ENCODE measurements around the gene ZNF45. TPM values are rescaled to one million over a fixed set of nuclear protein-coding genes. Genes with fewer than 3 reads are reported as not detected.

Gene ZNF45
- total and polyA plus RNA-seq, 2 of the 13 experiments (the other 11 are each of a cell fraction or from before 2014, with no cell fraction given), result 2.4 to 11.3 TPM

DNA sequence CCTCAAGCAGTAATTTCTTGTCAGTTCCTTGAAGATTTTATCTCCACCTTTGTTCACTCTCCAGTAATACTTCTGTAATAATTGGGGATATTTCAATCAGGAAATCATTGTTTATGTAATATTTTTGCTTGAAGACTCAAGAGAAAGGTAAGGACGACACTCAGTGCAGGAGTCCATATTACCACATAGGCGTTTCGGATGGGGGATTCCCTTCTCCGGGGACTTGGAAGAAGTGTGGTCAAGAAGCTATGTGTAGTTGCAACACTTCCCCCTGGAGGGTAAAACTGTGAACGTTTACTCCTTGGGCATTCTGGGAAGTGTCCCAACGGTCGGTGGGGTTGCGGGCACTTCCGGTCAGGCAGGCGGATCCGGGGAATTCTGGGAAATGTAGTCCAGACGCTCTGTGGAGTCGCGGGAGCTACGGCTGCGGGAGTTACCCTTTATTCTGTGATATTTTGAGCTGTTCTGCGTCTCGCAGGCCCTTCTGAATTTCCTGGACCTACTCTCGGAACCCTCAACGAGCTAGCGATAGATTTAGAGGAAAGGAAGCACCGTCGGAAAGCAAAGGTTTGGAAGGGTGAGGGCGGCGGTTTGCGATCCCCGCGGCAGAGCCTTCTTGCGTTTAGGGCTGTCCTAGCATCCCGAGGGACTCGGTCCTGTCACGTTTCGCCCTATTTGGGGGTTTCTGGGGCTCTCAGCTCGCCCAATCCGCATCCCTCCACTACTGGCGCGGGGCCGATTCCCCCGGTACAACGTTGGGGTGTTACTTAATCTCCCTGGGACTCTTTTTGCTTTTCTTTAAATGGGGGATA lies 16.0 kb upstream of the ZNF45 start, which contains the start of gene ZNF221 (continued):
- TF ChIP-seq, protein P1, sequence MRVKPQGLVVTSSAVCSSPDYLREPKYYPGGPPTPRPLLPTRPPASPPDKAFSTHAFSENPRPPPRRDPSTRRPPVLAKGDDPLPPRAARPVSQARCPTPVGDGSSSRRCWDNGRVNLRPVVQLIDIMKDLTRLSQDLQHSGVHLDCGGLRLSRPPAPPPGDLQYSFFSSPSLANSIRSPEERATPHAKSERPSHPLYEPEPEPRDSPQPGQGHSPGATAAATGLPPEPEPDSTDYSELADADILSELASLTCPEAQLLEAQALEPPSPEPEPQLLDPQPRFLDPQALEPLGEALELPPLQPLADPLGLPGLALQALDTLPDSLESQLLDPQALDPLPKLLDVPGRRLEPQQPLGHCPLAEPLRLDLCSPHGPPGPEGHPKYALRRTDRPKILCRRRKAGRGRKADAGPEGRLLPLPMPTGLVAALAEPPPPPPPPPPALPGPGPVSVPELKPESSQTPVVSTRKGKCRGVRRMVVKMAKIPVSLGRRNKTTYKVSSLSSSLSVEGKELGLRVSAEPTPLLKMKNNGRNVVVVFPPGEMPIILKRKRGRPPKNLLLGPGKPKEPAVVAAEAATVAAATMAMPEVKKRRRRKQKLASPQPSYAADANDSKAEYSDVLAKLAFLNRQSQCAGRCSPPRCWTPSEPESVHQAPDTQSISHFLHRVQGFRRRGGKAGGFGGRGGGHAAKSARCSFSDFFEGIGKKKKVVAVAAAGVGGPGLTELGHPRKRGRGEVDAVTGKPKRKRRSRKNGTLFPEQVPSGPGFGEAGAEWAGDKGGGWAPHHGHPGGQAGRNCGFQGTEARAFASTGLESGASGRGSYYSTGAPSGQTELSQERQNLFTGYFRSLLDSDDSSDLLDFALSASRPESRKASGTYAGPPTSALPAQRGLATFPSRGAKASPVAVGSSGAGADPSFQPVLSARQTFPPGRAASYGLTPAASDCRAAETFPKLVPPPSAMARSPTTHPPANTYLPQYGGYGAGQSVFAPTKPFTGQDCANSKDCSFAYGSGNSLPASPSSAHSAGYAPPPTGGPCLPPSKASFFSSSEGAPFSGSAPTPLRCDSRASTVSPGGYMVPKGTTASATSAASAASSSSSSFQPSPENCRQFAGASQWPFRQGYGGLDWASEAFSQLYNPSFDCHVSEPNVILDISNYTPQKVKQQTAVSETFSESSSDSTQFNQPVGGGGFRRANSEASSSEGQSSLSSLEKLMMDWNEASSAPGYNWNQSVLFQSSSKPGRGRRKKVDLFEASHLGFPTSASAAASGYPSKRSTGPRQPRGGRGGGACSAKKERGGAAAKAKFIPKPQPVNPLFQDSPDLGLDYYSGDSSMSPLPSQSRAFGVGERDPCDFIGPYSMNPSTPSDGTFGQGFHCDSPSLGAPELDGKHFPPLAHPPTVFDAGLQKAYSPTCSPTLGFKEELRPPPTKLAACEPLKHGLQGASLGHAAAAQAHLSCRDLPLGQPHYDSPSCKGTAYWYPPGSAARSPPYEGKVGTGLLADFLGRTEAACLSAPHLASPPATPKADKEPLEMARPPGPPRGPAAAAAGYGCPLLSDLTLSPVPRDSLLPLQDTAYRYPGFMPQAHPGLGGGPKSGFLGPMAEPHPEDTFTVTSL (CRISPR knock-in tag; IDR thresholded peaks at IDR 0.05; ENCODE audit: borderline replicate concordance), result peak; percentile 10; the same call in 1 of the 2 replicates
- TF ChIP-seq HNRNPK (IDR thresholded peaks at IDR 0.05; ENCODE audit: low read depth, low read length, poor library complexity, severe bottlenecking), result no peak
- no peak for TF ChIP-seq NR3C1 (CRISPR knock-in tag; IDR thresholded peaks at IDR 0.05)
- no peak for TF ChIP-seq PCBP2 (optimal IDR thresholded peaks at IDR 0.05; ENCODE audit: low read depth, low read length, poor library complexity, severe bottlenecking)
- TF ChIP-seq HDAC6 (IDR thresholded peaks at IDR 0.05; ENCODE audit: low read depth, low read length), result no peak
- TF ChIP-seq, protein P2, sequence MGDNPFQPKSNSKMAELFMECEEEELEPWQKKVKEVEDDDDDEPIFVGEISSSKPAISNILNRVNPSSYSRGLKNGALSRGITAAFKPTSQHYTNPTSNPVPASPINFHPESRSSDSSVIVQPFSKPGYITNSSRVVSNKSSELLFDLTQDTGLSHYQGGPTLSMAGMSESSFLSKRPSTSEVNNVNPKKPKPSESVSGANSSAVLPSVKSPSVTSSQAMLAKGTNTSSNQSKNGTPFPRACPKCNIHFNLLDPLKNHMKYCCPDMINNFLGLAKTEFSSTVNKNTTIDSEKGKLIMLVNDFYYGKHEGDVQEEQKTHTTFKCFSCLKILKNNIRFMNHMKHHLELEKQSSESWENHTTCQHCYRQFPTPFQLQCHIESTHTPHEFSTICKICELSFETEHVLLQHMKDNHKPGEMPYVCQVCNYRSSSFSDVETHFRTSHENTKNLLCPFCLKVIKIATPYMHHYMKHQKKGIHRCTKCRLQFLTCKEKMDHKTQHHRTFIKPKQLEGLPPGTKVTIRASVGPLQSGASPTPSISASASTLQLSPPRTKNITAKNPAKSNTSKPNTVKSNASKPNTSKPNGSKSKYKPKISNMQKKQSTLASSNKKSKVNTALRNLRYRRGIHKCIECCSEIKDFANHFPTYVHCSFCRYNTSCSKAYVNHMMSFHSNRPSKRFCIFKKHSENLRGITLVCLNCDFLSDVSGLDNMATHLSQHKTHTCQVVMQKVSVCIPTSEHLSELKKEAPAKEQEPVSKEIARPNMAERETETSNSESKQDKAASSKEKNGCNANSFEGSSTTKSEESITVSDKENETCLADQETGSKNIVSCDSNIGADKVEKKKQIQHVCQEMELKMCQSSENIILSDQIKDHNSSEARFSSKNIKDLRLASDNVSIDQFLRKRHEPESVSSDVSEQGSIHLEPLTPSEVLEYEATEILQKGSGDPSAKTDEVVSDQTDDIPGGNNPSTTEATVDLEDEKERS (CRISPR knock-in tag; IDR thresholded peaks at IDR 0.05), result 0 out of 2 replicates have a peak, but pooled peaks have one; percentile 44
- peak; percentile 10; the same call in 1 of the 2 replicates for TF ChIP-seq NFYC (CRISPR knock-in tag; IDR thresholded peaks at IDR 0.05)
- TF ChIP-seq PTBP1 (IDR thresholded peaks at IDR 0.05; ENCODE audit: low read depth, low read length, poor library complexity, severe bottlenecking), result no peak
- TF ChIP-seq HNF4G (IDR thresholded peaks at IDR 0.05; ENCODE audit: borderline replicate concordance, low read depth, low read length), result no peak
- TF ChIP-seq HNF4G (CRISPR knock-in tag; IDR thresholded peaks at IDR 0.05; ENCODE audit: borderline replicate concordance, low read depth), result no peak
- no peak for TF ChIP-seq SMARCC2 (IDR thresholded peaks at IDR 0.05)
- TF ChIP-seq MAFF (IDR thresholded peaks at IDR 0.05; ENCODE audit: low read depth, low read length), result no peak
- TF ChIP-seq NR2C2 (CRISPR knock-in tag; IDR thresholded peaks at IDR 0.05; ENCODE audit: borderline replicate concordance), result peak; percentile 93
- TF ChIP-seq ZNF792 (CRISPR knock-in tag; IDR thresholded peaks at IDR 0.05), result peak; percentile 45; the same call in 1 of the 2 replicates
- TF ChIP-seq, protein P3, sequence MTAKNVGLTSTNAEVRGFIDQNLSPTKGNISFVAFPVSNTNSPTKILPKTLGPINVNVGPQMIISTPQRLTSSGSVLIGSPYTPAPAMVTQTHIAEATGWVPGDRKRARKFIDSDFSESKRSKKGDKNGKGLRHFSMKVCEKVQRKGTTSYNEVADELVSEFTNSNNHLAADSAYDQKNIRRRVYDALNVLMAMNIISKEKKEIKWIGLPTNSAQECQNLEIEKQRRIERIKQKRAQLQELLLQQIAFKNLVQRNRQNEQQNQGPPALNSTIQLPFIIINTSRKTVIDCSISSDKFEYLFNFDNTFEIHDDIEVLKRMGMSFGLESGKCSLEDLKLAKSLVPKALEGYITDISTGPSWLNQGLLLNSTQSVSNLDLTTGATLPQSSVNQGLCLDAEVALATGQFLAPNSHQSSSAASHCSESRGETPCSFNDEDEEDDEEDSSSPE (CRISPR knock-in tag; IDR thresholded peaks at IDR 0.05), result peak; percentile 63; the same call in 1 of the 2 replicates
- TF ChIP-seq HNF4A (CRISPR knock-in tag; IDR thresholded peaks at IDR 0.05), result peak; percentile 16; the same call in 1 of the 2 replicates
- TF ChIP-seq THAP11 (CRISPR knock-in tag; IDR thresholded peaks at IDR 0.05), result peak; percentile 100
- TF ChIP-seq ZNF777 (CRISPR knock-in tag; IDR thresholded peaks at IDR 0.05), result no peak
- no peak for TF ChIP-seq KDM6A (CRISPR knock-in tag; IDR thresholded peaks at IDR 0.05; ENCODE audit: low read depth)
